ENCODE results near the gene CDH24.

CDH24 gene

DNA sequence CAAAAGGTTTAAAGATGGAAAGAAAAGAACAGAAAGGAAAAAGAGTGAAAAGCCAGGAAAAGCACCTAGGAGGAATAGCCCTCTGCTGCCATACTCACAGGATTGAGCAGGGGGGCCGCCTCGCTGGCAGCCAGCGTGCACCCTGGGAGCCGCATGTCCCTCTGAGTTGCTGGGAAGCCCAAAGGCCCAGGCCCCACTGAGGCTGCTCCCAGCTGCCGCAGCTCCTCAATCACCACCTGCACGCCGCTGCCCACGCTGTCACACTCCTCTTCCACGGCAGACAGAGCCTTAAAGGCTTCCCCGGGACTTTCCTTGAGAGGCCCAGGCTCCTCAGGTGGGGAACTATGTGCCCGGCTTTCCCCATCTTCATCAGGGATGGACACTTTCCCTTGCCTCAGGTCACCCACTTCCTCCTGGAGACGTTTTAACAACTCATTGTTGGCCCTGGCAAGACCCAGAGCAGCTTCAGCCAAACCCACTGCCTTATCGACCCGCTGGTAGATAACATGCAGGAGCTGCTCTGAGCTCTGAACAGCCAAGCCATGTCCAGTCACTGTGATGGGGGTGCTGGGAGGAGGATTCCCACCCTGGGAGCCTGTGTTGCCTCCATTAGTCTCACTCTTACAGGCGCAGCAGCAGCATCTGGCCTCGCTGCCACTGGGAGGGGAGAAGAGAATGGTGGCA is 58.8 kb downstream of the CDH24 start:
- Histone ChIP-seq H3K27ac (no peak overlapping the region), H3K9ac (no peak overlapping the region)
- TF ChIP-seq, protein P1, sequence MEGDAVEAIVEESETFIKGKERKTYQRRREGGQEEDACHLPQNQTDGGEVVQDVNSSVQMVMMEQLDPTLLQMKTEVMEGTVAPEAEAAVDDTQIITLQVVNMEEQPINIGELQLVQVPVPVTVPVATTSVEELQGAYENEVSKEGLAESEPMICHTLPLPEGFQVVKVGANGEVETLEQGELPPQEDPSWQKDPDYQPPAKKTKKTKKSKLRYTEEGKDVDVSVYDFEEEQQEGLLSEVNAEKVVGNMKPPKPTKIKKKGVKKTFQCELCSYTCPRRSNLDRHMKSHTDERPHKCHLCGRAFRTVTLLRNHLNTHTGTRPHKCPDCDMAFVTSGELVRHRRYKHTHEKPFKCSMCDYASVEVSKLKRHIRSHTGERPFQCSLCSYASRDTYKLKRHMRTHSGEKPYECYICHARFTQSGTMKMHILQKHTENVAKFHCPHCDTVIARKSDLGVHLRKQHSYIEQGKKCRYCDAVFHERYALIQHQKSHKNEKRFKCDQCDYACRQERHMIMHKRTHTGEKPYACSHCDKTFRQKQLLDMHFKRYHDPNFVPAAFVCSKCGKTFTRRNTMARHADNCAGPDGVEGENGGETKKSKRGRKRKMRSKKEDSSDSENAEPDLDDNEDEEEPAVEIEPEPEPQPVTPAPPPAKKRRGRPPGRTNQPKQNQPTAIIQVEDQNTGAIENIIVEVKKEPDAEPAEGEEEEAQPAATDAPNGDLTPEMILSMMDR (IDR thresholded peaks at IDR 0.05), result no peak

GRCh38 chr14:22997676-22998323 is 59.5 kb downstream of the CDH24 start:
- Histone ChIP-seq H3K4me1 (no peaks in the 10 kb centered on the region), H3K36me3 (ENCODE audit: control insufficient read depth, insufficient read depth, low read length) (no peaks in the 10 kb centered on the region), H3K4me3 (ENCODE audit: low read depth, low read length) (no peak overlapping the region), H3K27ac (no peak overlapping the region), H3K9ac (no peak overlapping the region), H2AFZ (no peak overlapping the region), H3K4me2 (ENCODE audit: low read length) (no peak overlapping the region), H3K27me3 (ENCODE audit: control insufficient read depth, insufficient read depth, low read length) (no peaks in the 10 kb centered on the region), H3K9me3 (ENCODE audit: control insufficient read depth, low read length) (no peaks in the 10 kb centered on the region), H3K79me2 (peaks cover 2% of the 10 kb centered on the region)
- TF ChIP-seq, protein P1 (IDR thresholded peaks at IDR 0.05), result no peak

More for the DNA sequence above, 58.8 kb downstream of the CDH24 start:
- Histone ChIP-seq H3K79me2 (peaks cover 2% of the 10 kb centered on the region), H3K4me2 (ENCODE audit: low read length) (no peak overlapping the region), H3K9me3 (ENCODE audit: control insufficient read depth, low read length) (no peaks in the 10 kb centered on the region), H3K27me3 (ENCODE audit: control insufficient read depth, insufficient read depth, low read length) (no peaks in the 10 kb centered on the region), H3K4me1 (no peaks in the 10 kb centered on the region), H3K36me3 (ENCODE audit: control insufficient read depth, insufficient read depth, low read length) (no peaks in the 10 kb centered on the region), H2AFZ (no peak overlapping the region), H3K4me3 (ENCODE audit: low read depth, low read length) (no peak overlapping the region)
